NCI-H2107 (cell line): Measurements from ENCODE around the gene EPHA1.
"Not testable (repeated sequence)": the region's sequence is repeated elsewhere in the genome, so short reads cannot be mapped to it uniquely, and the experiment has no call there.

Source experiments
- DNase-seq: peaks from one replicate; lab custom pipeline; 2025; lab: John Stamatoyannopoulos, UW

Gene EPHA1

DNA sequence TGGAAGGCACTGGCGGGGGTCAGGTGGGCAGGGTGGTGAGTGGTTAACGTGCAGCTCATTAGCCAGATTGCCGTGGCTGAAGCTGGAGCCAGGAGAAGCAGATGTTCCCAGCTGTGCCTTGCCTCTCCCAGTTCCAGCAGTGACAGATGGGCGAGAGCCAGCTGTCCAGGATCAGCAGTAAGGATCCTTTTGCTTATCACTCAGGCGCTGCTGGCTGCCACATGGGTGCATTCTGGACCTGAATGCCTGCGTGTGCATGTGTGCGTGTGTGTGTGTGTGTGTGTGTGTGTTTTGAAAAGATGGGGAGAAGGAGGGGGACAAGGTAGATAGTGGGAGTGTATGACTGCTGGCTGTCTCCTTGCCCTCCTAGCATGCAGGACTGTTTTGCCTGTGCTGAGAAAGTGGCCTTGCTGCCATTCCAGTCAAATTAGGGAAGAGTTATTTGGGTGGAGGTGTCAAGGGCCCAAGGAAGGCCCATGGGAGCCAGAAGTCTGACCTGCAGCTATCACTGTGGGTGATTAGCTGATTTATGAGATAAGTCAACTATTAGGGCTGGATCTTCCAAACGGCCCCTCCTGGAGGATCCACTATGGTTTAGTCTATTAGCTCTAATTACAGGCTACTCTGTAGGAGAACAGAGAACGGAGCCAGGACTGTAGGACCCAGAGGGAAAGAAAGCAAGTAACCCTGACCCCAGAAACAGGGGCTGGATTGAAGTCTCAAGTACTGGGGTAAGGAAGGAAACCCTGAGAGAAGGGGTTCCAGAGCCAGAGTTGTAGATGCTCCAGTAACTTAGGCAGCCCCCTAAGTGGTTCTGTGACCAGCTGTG lies 3.3 kb downstream of the EPHA1 start:
- DNase-seq: no peak

DNA sequence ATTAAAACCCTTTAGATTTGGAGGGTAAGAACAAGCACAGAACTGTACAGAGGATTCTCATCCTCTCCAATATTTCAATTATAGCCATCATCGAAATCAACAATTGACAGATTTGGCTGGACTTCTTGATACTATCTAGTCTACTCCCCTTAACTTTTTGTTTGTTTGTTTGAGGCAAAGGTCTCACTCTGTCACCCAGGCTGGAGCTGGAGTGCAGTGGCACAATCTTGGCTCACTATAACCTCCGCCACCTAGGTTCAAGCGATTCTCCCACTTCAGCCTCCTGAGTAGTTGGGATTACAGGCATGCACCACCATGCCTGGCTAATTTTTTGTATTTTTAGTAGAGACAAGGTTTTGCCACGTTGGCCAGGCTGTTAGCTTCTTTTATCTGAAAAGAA lies 6.4 kb downstream of the EPHA1 start:
- not testable (repeated sequence) for DNase-seq

DNA sequence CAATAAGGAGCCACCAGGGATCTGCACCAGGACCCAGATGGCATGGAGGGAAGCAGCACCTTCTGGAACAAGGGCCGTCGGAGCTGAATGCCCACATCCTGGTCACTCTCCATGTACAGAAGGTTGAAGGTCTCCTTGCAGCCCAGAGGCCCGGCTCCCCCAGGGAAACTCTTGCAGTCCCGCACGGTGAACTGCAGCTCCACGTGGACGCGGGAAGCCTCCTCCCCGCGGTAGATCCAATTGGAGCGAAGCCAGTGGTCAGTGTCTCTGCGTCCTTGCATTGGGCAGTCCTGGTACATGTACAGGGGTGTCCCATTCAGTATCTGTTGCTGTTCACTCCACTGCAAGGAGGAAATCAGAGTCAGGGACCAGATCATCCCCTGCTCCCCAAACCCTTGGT lies 7.4 kb downstream of the EPHA1 start:
- no peak for DNase-seq

DNA sequence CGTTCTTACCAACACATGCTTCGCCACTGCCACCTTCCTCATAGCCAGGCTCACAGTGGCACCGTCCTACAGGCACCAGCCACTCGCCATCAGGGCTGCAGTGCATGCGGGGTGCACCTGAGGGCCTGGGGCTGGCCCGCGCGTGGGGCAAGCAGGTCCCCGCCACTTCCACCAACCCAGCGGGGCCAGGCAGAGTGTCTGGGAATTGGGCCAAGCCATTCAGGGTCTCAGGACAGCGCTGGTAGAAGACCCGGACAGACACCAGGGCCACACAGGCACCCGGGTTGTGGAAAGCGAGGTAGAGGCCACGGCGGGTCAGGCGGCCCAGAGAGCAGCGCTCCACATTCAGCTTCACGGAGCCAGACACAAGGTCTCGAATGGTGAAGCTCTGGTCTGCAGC lies 9.0 kb downstream of the EPHA1 start:
- DNase-seq: no peak

DNA sequence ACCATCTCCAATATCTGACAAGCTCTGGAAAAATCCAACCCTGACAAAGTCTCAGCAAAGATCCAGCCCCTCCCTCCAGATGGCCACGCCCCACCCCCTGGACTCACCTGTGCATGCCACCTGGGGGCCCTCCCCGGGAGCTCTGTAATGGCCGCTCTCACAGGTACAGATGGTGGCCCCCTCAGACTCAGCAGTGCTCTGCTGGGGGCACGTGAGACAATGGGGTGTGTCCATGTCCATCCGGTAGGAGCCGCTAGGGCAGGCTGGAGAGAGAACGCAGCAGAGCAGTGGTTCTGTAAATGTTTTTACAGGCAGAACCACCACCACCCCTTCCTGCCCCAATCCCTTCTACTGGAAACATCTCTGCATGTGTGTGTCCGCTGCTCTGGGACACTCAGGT lies 9.5 kb downstream of the EPHA1 start:
- no peak for DNase-seq

DNA sequence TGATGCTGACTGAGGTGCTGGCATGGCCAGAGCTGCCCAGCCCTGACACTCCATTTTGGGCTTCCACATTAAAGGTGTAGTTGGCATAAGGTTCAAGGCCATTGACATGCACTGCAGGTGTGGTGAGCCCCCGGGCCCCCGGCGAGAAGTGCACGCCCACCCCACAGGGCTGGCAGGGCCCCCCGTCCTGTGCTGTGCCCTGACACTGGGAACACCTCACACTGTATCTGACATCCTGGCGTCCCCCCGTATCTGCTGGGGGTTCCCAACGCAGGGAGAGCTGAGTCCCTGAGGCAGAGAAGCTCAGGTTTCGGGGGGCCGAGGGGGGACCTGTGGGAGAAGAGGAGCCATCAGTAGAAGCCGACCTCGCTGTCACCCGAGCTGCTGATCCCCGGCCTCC lies 10.0 kb downstream of the EPHA1 start:
- no peak for DNase-seq

DNA sequence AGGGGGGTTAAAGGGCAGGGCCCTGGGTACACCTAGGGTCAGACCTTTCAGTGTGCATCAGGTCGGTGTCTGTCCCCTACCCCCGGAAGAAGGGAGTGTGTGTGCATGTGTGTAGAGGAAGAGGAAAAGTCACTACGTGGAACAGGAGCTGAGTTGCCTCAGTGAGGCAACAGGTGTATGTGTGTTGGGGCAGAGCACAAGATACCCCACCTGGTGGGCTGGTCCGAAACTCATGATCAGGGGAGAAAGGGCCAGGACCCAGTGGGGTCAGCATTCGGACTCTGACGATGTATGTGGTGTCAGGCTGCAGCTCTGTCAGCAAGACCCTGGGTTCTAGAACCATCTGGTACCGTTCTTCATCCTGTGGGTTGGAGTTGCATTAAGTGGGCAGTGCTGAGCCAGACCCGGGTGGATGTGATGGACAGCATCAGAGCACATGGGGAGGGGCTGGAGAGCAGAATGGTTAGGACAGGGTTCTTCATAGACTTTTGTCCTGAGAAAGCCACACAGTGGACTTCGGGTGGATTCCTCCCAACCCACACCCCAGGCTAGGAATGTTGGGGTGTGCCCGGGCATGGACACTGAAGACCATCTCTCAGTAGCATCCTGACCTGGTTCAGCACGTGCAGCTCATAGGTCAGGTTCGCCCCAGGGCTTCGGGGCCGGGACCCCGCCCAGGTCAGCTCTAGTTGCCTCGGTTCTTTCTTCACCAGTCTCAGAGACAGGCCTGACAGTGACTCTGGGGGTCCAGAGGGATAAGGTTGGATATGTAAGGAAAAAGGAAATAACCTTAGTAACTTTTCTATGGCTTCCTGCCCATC lies 10.7 kb downstream of the EPHA1 start:
- no peak for DNase-seq

DNA sequence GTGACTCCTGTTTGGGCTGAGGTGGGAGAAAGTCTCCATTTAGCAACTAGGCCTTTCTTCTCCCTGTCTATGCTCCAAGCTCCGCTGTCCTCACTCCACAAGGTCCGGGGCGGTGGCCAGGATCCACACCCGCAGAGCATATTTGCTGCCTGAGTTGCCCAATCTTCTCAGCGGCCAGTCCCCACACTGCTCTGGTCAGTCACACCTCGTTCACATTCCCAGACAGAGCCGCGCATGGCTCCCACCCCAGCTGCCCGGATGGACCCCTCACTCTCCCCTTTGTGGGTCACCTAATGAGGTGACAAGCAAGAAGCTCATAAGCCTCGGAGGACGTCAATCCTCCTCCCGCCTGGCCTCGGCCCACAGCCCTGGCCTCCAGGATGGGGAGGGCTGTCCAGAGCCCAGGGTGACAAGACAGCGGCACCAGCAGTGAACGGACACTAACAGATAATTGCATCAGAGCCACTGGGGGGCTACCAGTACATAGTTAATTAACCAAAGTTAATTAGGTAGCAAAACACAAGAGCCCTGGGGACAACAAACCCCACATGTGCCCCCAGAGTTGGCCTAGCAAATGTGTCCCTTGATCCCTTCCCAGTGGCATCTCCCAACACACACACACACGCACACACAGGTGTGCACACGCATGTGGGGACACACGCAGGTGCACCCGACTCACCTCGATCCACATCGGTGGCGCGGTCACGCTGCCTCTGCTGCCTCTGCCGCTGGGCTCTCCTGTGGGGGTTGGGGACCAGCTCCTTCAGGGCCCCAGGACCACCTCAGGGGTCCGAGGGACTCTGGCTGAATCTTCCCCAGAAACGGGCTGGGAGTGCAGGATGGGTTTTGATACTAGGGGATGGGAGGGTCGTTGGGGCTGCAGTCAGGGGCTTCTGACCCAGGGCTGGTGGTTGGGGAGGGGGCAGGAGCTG lies 11.8 kb downstream of the EPHA1 start:
- DNase-seq: no peak

DNA sequence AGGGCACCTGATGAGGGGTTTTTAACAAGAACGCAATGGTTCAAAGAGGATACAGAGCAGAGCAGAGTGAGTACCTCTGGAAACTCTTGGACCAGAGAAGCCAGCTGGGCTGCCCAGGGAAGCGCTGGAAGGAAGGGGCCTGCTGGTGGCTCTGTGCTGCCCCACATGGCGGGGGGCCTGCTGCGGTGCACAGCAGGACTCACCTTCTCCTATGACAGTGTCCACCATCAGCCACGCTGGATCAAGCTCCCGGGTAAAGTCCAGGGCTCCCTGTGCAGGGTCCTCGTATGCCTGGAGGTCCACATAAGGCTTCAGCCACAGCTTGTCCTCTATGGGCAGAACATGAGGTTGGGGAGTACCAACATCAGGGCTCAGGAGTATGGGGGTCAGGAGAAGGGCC lies 12.5 kb downstream of the EPHA1 start:
- DNase-seq: no peak

DNA sequence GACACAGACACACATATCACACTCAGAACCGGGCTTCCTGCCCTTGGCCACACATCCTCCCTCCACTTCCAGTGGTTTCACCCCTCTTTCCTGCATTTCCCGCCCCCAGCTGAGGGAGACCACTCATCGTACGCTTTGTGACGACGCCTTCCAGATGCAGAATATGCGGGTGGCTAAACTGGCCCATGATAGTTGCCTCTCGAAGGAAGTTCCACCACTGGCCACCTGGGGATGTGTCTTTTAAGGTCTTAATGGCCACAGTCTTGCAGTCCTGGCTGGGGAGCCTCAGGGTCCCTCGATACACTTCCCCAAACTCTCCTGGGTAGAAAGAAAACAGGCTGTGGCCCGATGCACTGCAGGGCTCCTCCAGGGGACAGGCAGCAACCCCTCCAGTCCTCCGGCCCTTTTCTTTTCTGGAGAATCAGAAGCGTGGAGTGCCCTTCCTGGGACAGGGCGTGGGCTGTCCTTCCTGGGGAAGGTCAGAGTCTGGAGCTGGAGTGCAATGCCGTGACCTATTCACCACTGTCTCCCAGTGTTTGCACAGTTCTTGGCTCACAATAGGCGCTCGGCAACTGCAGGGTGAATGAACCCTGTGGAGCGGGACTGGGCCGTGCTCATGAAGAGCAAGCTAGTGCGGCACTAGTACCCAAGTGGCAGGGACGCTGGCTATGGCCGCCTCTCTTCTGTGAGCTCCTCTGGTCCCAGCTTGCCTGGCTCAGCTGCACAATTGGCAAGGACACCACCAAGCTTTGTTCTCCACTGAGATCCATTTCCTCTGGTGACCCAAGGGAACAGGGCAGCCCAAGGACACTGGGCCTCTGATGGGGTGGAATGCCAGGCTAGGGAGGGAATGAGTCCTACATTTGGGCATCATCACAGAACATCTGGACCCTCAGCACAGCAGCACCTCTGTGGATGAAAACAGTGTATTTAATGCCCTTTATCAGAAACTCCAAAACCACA lies 13.2 kb downstream of the EPHA1 start:
- no peak for DNase-seq

DNA sequence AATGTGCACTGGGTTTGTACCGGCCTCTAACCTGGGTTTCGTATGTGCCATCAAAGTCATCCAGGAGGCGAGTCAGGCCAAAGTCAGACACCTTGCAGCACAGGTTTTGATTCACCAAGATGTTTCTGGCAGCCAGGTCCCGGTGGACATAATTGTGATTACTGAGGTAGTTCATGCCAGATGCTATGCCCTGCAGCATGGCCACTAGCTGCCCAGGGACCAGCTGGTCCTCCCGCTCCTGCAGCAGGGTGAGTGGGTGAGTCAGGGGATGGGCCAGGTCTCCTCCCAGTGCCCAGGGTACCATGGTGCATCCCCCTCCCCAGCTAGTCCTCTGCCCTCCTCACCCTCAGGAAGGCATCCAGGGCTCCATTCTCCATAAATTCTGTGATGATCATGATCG lies 13.9 kb downstream of the EPHA1 start:
- no peak for DNase-seq

DNA sequence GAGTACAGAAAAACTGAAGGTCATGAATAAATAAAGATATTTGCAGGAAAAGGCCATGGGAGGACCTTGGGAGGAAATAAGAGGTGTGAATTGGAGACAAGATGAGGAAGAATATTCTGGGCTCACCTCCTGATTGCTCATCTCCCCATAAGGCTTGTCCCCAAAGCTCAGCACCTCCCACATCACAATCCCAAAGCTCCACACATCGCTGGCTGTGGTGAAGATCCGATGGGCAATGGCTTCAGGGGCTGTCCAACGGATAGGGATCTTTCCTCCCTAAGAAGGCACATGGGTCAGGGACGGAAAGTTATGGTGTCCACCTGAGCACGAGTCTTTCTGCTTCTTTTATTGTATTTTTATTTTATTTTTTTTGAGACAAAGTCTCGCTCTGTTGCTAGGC lies 14.6 kb downstream of the EPHA1 start:
- DNase-seq: no peak

DNA sequence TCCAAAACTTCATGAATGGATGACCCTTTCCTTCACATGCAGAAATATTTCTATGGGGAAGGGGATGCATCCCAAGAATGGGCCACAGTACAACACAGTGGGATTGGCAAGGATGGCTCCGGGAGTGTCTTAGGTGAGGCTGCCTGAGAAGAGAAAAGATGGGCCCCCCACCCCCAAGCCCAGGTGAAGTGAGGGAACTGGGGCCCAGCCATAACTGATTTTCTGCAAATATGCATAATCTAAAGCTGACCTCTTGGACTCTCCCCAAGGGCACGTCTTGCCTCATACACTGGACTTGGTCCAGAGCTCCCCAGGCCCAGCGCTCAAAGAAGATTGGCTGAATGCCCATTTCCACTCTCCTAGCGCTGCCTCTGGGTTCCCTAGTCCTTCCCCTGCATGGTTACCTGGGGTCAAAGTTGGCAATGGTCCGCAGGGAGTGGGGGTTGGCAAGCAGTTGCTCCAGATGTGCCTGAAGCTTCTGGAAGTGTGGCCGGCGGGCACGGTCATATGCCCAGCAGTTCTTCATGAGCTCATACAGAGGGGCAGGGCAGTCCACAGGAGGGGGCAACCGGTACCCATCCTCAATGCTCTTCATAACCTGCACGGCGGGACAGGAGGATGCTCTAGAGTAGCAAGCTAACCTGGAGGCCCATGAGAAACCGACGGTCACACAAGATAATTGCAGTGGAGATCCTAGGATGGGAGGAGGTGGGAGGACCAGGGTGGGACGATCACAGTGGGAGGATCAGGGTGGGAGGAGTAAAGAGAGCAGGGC lies 15.2 kb downstream of the EPHA1 start:
- no peak for DNase-seq

DNA sequence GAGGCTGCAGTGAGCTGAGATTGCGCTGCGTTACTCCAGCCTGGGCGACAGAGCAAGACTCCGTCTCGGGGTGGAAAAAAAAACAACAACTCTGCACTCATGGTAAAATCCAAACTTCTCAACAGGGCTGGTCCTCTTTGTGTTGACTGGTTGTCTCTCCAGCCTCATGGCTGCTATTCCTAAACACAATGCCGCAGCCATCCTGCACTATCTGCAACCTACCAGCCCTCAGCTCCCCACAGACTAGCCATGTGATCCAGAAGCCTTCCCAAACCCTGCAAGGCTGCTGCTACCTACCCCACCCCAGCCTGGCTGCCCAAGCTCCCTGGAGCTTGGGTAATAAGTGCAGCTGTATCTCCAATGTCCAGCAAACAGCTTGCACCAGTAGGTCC lies 15.8 kb downstream of the EPHA1 start:
- no peak for DNase-seq

DNA sequence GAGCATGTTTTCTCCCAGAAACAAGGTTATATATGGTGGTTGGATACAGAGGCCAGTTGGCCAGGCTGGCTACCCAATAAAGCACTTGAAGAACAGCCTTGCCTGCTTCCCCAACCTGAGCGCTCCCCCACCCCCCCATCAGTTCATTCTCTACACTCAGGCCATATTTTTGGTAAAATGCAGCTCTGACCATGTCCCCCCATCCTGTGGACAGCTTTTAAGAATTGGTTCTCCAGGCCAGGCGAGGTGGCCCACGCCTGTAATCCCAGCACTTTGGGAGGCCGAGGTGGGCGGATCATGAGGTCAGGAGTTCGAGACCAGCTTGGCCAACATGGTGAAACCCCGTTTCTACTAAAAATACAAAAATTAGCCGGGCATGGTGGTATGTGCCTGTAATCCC lies 16.2 kb downstream of the EPHA1 start:
- not testable (repeated sequence) for DNase-seq

DNA sequence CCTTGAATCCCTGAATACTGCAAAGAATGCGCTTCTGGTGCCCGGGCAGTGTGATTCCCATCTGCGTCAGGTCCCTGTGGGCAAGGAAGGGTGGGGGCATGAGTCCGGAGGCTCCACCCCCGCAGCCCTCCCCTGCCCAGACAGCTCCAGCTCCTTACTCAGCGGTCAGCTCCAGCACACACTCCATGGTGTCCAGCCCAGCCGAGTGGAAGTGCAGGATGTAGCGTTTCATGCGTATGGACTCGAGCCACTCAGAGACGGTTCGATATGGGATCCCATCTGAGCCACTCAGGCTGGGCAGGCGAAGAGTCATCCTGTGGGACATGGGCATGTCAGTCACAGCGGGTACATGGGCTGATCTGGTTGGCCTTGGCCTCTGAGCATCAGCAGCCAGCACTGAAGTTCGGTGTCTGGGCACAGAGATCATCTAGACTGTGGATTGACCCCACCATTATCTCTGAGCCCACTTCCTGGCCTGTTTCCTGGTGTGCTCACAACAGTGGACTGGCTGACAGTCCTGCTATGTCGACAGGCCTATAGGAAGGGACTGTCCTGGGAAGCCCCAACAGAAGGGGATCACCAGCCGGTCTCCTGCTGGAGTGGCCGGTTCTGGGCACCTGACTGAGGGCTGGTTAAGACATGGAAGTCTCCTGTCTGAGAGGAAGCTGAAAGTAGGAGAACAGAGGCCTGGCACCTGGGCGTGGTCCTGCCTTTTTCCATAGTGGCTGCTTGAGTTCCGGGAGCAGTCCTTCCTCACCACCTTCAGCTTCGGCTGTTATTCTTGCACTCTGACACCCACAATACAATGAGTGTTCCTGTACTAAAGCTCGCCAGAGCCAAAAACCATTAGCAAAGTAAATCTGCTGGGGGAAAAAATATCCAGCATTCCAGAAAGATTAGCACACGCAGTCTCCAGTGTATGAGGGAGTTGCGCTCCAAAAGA lies 16.9 kb downstream of the EPHA1 start:
- DNase-seq: no peak

DNA sequence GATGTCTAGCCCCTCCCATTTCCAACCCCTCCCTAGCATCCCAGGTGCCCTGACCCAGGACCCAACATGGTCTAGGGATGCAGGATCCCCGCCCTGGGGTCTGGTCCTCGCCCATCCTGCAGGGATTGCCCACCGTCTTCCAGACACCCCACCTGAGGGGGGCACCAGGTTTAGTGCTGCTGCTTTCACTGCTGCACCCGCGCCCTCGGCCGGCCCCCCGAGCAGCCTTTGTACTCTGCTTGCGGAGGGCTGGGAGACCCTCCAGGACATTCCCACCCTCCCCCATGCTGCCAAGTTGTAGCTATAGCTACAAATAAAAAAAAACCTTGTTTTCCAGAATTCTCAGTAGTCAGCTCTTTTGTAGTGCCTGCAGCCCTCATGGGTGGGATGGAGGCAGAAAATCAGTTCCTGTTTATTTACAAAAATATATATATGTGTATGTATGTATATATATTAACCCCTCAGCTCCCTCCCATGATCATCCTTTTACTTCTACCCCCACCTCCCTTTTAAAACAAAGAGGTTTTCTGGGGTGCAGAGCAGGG lies 17.8 kb downstream of the EPHA1 start:
- no peak for DNase-seq

DNA sequence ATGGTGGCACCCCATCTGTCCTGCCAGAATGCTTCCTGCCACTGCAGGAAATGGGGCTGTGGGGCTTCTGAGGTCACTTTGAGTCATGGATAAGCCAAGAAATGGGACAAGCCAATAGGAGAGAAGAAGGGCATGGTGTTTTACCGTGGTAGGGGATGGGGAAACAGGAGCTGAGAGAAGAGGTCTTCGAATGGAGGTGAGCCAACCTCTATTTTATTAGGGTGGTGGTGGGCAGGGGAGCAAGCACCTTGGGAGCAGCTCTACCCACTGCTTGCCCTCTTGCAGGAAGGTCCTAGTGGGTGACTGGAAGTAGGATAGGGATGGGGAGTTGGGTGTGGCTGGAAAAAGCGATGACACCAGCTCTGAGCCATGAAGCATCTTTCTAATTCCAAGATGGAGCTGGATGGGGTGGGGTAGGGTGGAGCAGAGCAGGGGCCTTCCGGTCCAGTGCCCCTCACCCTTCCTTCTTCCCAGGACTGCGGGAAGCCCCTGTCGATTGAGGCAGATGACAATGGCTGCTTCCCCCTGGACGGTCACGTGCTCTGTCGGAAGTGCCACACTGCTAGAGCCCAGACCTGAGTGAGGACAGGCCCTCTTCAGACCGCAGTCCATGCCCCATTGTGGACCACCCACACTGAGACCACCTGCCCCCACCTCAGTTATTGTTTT lies 18.4 kb downstream of the EPHA1 start:
- DNase-seq: no peak
